H1 (cell line): Measurements from ENCODE around the gene CNR2. TPM values are rescaled to one million over a fixed set of nuclear protein-coding genes. Genes with fewer than 3 reads are reported as not detected.

ENCODE experiments used
- CTCF ChIA-PET: fragments of 300-600 bp; sonication (Branson Sonifier 250); formaldehyde crosslinking; loops from one replicate; lab custom pipeline; 2021; ENCODE audit not compliant: partially characterized antibody; lab: Charles Lee
- POLR2A ChIA-PET: fragments of 300-600 bp; sonication (Branson Sonifier 250); formaldehyde crosslinking; loops from one replicate; lab custom pipeline; 2021; ENCODE audit warnings: inconsistent platforms; ENCODE audit not compliant: partially characterized antibody; lab: Charles Lee
- DNase-seq, 2 experiments: peaks; one replicate each; pipeline versions ENCODE4 v3.0.0 to v3.0.0-alpha.2; 2010 to 2022; ENCODE audit warnings: low spot score in 2 of 2, low read depth in 1 of 2, mixed read lengths in 1 of 2
- FAIRE-seq: peaks from 2 replicates; lab custom pipeline; 2011; peaks lifted over from hg19 to GRCh38; lab: Jason Lieb, UNC
- H2AFZ ChIP-seq: 2 replicates; pipeline ENCODE4 v1.8.1; 2012; ENCODE audit warnings: low read length, inconsistent platforms
- H2AK5ac ChIP-seq: 2 replicates; pipeline ENCODE4 v1.6.1; 2013; ENCODE audit warnings: low read depth, low read length
- H2BK120ac ChIP-seq: replicated peaks from 2 replicates; pipeline ENCODE3; 2013; ENCODE audit warnings: low read depth, low read length, inconsistent platforms
- H2BK12ac ChIP-seq: 2 replicates; pipeline ENCODE4 v1.6.1; 2013; ENCODE audit warnings: low read depth, low read length
- H2BK15ac ChIP-seq: 2 replicates; pipeline ENCODE4 v1.6.1; 2013; ENCODE audit warnings: low read length
- H2BK20ac ChIP-seq: 2 replicates; pipeline ENCODE4 v1.6.1; 2013; ENCODE audit warnings: low read length
- H2BK5ac ChIP-seq: 2 replicates; pipeline ENCODE4 v1.6.1; 2013; ENCODE audit warnings: low read depth, low read length
- H3K14ac ChIP-seq: 2 replicates; pipeline ENCODE4 v1.6.1; 2013; ENCODE audit warnings: inconsistent platforms; ENCODE audit not compliant: insufficient read length
- H3K18ac ChIP-seq: 2 replicates; pipeline ENCODE4 v1.6.1; 2013; ENCODE audit warnings: low read length; ENCODE audit errors: extremely low read depth
- H3K23ac ChIP-seq: 2 replicates; pipeline ENCODE4 v1.6.1; 2013; ENCODE audit warnings: inconsistent platforms; ENCODE audit not compliant: insufficient read length
- H3K23me2 ChIP-seq: 2 replicates; pipeline ENCODE4 v1.6.1; 2013; ENCODE audit warnings: low read depth, low read length
- H3K27ac ChIP-seq: 2 replicates; pipeline ENCODE4 v1.6.1; 2011; ENCODE audit warnings: low read depth, low read length, inconsistent platforms
- H3K27me3 ChIP-seq, 4 experiments: replicated peaks in 1 of 4; 1 replicate in 1 of 4; 2 replicates in 3 of 4; pipeline versions ENCODE4 v1.6.1 to v1.8.1; 2011 to 2013; ENCODE audit warnings: low read length in 3 of 4, mild to moderate bottlenecking in 3 of 4, inconsistent platforms in 2 of 4, mixed read lengths in 2 of 4, moderate library complexity in 1 of 4; ENCODE audit not compliant: control insufficient read depth in 3 of 4, insufficient read depth in 3 of 4; ENCODE audit errors: extremely low read depth in 1 of 4
- H3K36me3 ChIP-seq, 4 experiments: 2 replicates each; pipeline versions ENCODE4 v1.6.1 to v1.8.1; 2011 to 2013; ENCODE audit warnings: mild to moderate bottlenecking in 4 of 4, low read length in 3 of 4, moderate library complexity in 2 of 4, control low read depth in 1 of 4, inconsistent platforms in 1 of 4; ENCODE audit not compliant: insufficient read depth in 4 of 4, control insufficient read depth in 2 of 4
- H3K4ac ChIP-seq: replicated peaks from 2 replicates; pipeline ENCODE3; 2013; ENCODE audit warnings: low read length, low read depth, mixed read lengths, inconsistent platforms; ENCODE audit not compliant: insufficient read length
- H3K4me1 ChIP-seq, 4 experiments: replicated peaks in 1 of 4; 1 replicate in 1 of 4; 2 replicates in 3 of 4; pipeline versions ENCODE4 v1.6.1 to v1.8.1; 2011 to 2013; ENCODE audit warnings: low read length in 3 of 4, inconsistent platforms in 2 of 4, mixed read lengths in 1 of 4; ENCODE audit not compliant: insufficient read depth in 4 of 4, control insufficient read depth in 3 of 4
- H3K4me2 ChIP-seq, 2 experiments: 2 replicates each; pipeline versions ENCODE4 v1.6.1 to v1.8.1; 2011 to 2013; ENCODE audit warnings: low read depth in 2 of 2, low read length in 2 of 2, control low read depth in 1 of 2, inconsistent platforms in 1 of 2, mild to moderate bottlenecking in 1 of 2; ENCODE audit not compliant: insufficient read depth in 1 of 2
- H3K4me3 ChIP-seq, 4 experiments: fragments of 200-600, 300-600 bp in 1 of 4; sonication (generic), shearing (Covaris generic), sonication (Bioruptor Twin) in 1 of 4; 2 replicates each; pipeline versions ENCODE4 v1.5.1 to v1.8.1; 2011 to 2016; ENCODE audit warnings: low read length in 4 of 4, low read depth in 3 of 4, control low read depth in 2 of 4, inconsistent platforms in 2 of 4, mild to moderate bottlenecking in 2 of 4, mixed read lengths in 1 of 4, moderate library complexity in 1 of 4; ENCODE audit not compliant: insufficient read depth in 2 of 4; ENCODE audit errors: extremely low read depth in 1 of 4
- H3K56ac ChIP-seq: replicated peaks from 2 replicates; pipeline ENCODE3; 2013; ENCODE audit warnings: low read depth, mild to moderate bottlenecking, mixed read lengths, low read length, inconsistent platforms; ENCODE audit not compliant: insufficient read length
- H3K79me1 ChIP-seq: 2 replicates; pipeline ENCODE4 v1.6.1; 2013; ENCODE audit warnings: low read depth, low read length, control low read depth
- H3K79me2 ChIP-seq, 2 experiments: 2 replicates each; pipeline versions ENCODE4 v1.6.1 to v1.8.1; 2012 to 2013; ENCODE audit warnings: low read length in 2 of 2, mild to moderate bottlenecking in 2 of 2, inconsistent platforms in 1 of 2; ENCODE audit not compliant: insufficient read depth in 2 of 2, control insufficient read depth in 1 of 2
- H3K9ac ChIP-seq, 4 experiments: replicated peaks in 1 of 4; 1 replicate in 1 of 4; 2 replicates in 3 of 4; pipeline versions ENCODE4 v1.6.1 to v1.8.1; 2011 to 2013; ENCODE audit warnings: low read depth in 3 of 4, low read length in 3 of 4, control low read depth in 2 of 4, mild to moderate bottlenecking in 2 of 4, moderate library complexity in 2 of 4, inconsistent platforms in 1 of 4; ENCODE audit errors: extremely low read depth in 1 of 4
- H3K9me3 ChIP-seq, 2 experiments: 2 replicates each; pipeline versions ENCODE4 v1.6.1 to v1.8.1; 2012 to 2013; ENCODE audit warnings: mild to moderate bottlenecking in 2 of 2, moderate library complexity in 2 of 2, control low read depth in 1 of 2, inconsistent platforms in 1 of 2, low read depth in 1 of 2, low read length in 1 of 2, mixed read lengths in 1 of 2; ENCODE audit not compliant: insufficient read depth in 2 of 2
- H4K20me1 ChIP-seq, 2 experiments: replicated peaks in 1 of 2; 2 replicates each; pipeline versions ENCODE3 to v1.8.1; 2011 to 2013; ENCODE audit warnings: inconsistent platforms in 2 of 2, low read length in 2 of 2, mild to moderate bottlenecking in 1 of 2; ENCODE audit not compliant: insufficient read depth in 2 of 2, control insufficient read depth in 1 of 2
- H4K5ac ChIP-seq: 2 replicates; pipeline ENCODE4 v1.6.1; 2013; ENCODE audit warnings: low read length, low read depth, mixed read lengths, inconsistent platforms; ENCODE audit not compliant: insufficient read length
- H4K8ac ChIP-seq: 2 replicates; pipeline ENCODE4 v1.8.0; 2013; ENCODE audit warnings: mild to moderate bottlenecking, moderate library complexity, low read length, inconsistent platforms; ENCODE audit not compliant: insufficient read depth; ENCODE audit errors: extremely low read depth
- H4K91ac ChIP-seq: replicated peaks from 2 replicates; pipeline ENCODE3; 2013; ENCODE audit warnings: low read length, mixed read lengths, inconsistent platforms; ENCODE audit not compliant: insufficient read length
- EP300 ChIP-seq, 2 experiments: IDR thresholded peaks; 1 replicate in 1 of 2; 2 replicates in 1 of 2; pipeline ENCODE4 v1.6.1; 2011 to 2012; ENCODE audit warnings: low read depth in 2 of 2, low read length in 2 of 2, mild to moderate bottlenecking in 2 of 2, borderline replicate concordance in 1 of 2, inconsistent platforms in 1 of 2, moderate library complexity in 1 of 2
- EZH2 ChIP-seq: fragments of 200-600 bp; sonication (generic); IDR thresholded peaks from 2 replicates; pipeline ENCODE4 v1.7.1; 2012; ENCODE audit warnings: low read depth, mild to moderate bottlenecking, moderate library complexity, low read length, inconsistent platforms; ENCODE audit not compliant: severe bottlenecking
- RAD21 ChIP-seq, 2 experiments: IDR thresholded peaks in 1 of 2; conservative IDR thresholded peaks in 1 of 2; 2 replicates each; pipeline ENCODE4 v1.6.1; 2011; ENCODE audit warnings: low read depth in 2 of 2, low read length in 2 of 2, improper control_type of control experiment in 1 of 2, inconsistent platforms in 1 of 2, mild to moderate bottlenecking in 1 of 2, moderate library complexity in 1 of 2
- TEAD4 ChIP-seq: IDR thresholded peaks from 2 replicates; pipeline ENCODE4 v1.6.1; 2012; ENCODE audit warnings: low read depth, low read length, inconsistent platforms, mixed read lengths
- WGBS, 2 experiments: shearing (Covaris generic) in 1 of 2; methylation state at CpG; one replicate each; pipeline versions ENCODE4 v1.1.6 to v1.1.7; 2013 to 2015; ENCODE audit warnings: low lambda C conversion rate in 2 of 2, mixed read lengths in 2 of 2, inconsistent platforms in 1 of 2, low coverage in 1 of 2, missing lambda C conversion rate in 1 of 2; ENCODE audit not compliant: insufficient replicate concordance in 2 of 2, insufficient coverage in 1 of 2, insufficient read length in 1 of 2; ENCODE audit errors: extremely low coverage in 1 of 2, missing lambda C conversion rate in 1 of 2; 5-methylcytosine and 5-hydroxymethylcytosine counted together
- polyA plus RNA-seq, 7 experiments: library from polyadenylated mRNA; depleted of rRNA in 3 of 7; stranded (reverse) in 5 of 7; unstranded in 2 of 7; fragments of >200 nt in 5 of 7; fragments of 200-250 nt in 2 of 7; gene quantifications; 1 replicate in 5 of 7; 2 replicates in 1 of 7; 4 replicates in 1 of 7; pipeline versions ENCODE4 v1.2.1 to v1.2.3, GENCODE V29; 2011 to 2013; ENCODE audit warnings: missing spikeins in 2 of 7, mixed read lengths in 2 of 7
- total RNA-seq: library from RNA; stranded (reverse); fragmentation: NEBNext Ultra II Directional; extraction: Animal tissue kit (Norgen Biotek cat#: 25700); gene quantifications from 2 replicates; pipeline ENCODE4 v1.2.1, GENCODE V29; 2021

CNR2 gene
- total and polyA plus RNA-seq, 2 of the 8 experiments (the other 6 are each of a cell fraction or from before 2014, with no cell fraction given) = not detected

DNA sequence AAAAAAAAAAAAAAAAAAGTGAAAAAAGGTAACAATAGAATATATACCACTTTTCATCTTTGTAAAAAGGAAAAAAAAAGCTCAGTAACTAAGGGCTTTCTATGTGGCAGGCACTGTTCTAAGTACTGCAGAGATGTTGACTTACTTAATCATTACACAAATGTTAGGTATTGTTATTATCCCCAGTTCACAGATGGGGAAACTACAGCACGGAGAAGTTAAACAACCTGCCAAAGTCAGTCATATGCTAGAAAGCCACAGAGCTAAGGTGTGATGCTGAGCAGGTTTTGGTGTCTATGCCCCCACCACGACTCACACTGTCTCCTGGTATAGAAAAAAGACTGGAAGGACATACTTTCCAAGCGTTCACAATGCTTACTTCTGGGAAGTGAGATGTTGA is 39.9 kb upstream of the CNR2 start:
- ChIA-PET CTCF (interaction anchor here (0.9 to 1.8 kb wide), 3 partner anchors 16 to 42 kb away, joined by 3 to 4 read pairs (median 3); partner anchors contain the start of gene CNR2), POLR2A (interaction anchor here (1.2 to 1.7 kb wide), 2 partner anchors 8 to 27 kb away, joined by 3 to 5 read pairs; partner anchors contain the start of gene SRSF10)
- Histone ChIP-seq H3K14ac (no peak overlapping the region), H4K91ac (no peak overlapping the region), H2AFZ (no peak overlapping the region), H3K23ac (no peak overlapping the region), H3K56ac (no peak overlapping the region), H3K4me2 (no peak overlapping the region), H3K9me3 (no peaks in the 10 kb centered on the region), H3K79me2 (no peaks in the 10 kb centered on the region), H2BK12ac (no peak overlapping the region), H3K9ac (no peak overlapping the region), H3K36me3 (no peaks in the 10 kb centered on the region), H3K4me3 (no peak overlapping the region), H2AK5ac (no peak overlapping the region), H4K20me1 (no peaks in the 10 kb centered on the region), H3K27me3 (no peaks in the 10 kb centered on the region), H3K4me1 (no peaks in the 10 kb centered on the region; a peak in 1 of 7 replicates), H3K27ac (no peak overlapping the region), H3K4ac (no peak overlapping the region), H2BK120ac (no peak overlapping the region), H3K23me2 (no peaks in the 10 kb centered on the region), H4K5ac (no peak overlapping the region), H2BK5ac (no peak overlapping the region), H2BK20ac (no peak overlapping the region), H2BK15ac (no peak overlapping the region), H4K8ac (no peak overlapping the region), H3K79me1 (no peaks in the 10 kb centered on the region), H3K18ac (no peak overlapping the region)
- no peak for TF ChIP-seq RAD21 (IDR thresholded peaks at IDR 0.05 in 1 of 2, conservative IDR thresholded peaks at IDR 0.05 in 1 of 2; ENCODE audit: low read depth in 2 of 2, low read length in 2 of 2)
- no peak for TF ChIP-seq TEAD4
- TF ChIP-seq EZH2 = no peak
- TF ChIP-seq EP300 (IDR thresholded peaks at IDR 0.05; ENCODE audit: borderline replicate concordance in 1 of 2, low read depth in 2 of 2, low read length in 2 of 2) = no peak
- WGBS, 2 experiments = 83% methylated on average over 3 of the region's 3 CpGs; no CpG with 5 or more reads in 1 of the 2 experiments
- FAIRE-seq (no peak), DNase-seq (no peak)
